HL-60 (cell line): Measurements from ENCODE around the gene CSN1S1.

ENCODE experiments used
- DNase-seq, 2 experiments: peaks; one replicate each; pipeline ENCODE4 v3.0.0-alpha.2; 2010 to 2020; ENCODE audit warnings: low read depth in 1 of 2, low spot score in 1 of 2
- H3K27ac ChIP-seq: fragments of 250-450 bp; sonication (Bioruptor Pico); replicated peaks from 2 replicates; pipeline ENCODE4 v1.5.1; 2020; ENCODE audit warnings: mild to moderate bottlenecking, moderate library complexity
- H3K27me3 ChIP-seq: fragments of 250-450 bp; sonication (Bioruptor Pico); 2 replicates; pipeline ENCODE4 v1.5.1; 2021; ENCODE audit warnings: mild to moderate bottlenecking, moderate library complexity; ENCODE audit not compliant: insufficient read depth, poor library complexity, severe bottlenecking
- H3K4me3 ChIP-seq: replicated peaks from 2 replicates; pipeline ENCODE4 v1.5.1; 2011; ENCODE audit warnings: mild to moderate bottlenecking, control low read depth, low read length; ENCODE audit not compliant: insufficient read depth
- CTCF ChIP-seq: IDR thresholded peaks from one replicate; pipeline ENCODE4 v1.5.1; 2011; ENCODE audit warnings: low read length, control low read depth, inconsistent platforms; ENCODE audit not compliant: insufficient read depth
- GABPA ChIP-seq: IDR thresholded peaks from 2 replicates; pipeline ENCODE4 v1.6.1; 2012; ENCODE audit warnings: low read depth
- POLR2AphosphoS5 ChIP-seq: IDR thresholded peaks from 2 replicates; pipeline ENCODE4 v1.6.1; 2012; ENCODE audit warnings: low read depth
- REST ChIP-seq: IDR thresholded peaks from 2 replicates; pipeline ENCODE4 v1.6.1; 2012; ENCODE audit warnings: low read depth; ENCODE audit not compliant: insufficient replicate concordance
- SPI1 ChIP-seq: IDR thresholded peaks from 2 replicates; pipeline ENCODE4 v1.6.1; 2012; ENCODE audit warnings: low read depth, mild to moderate bottlenecking, borderline replicate concordance

Gene CSN1S1

GRCh38 chr4:69965628-69966027, 34.8 kb downstream of the CSN1S1 start, which contains the start of gene CSN2:
Gene CSN2 (minus strand): TSS chr4:69965728. CDS start chr4:69960995, 4,733 bp downstream.
- H3K27ac ChIP-seq, result no peak within 1 kb of the TSS
- H3K4me3 ChIP-seq, result no peak within 1 kb of the TSS
- TF ChIP-seq REST, result no peak
- TF ChIP-seq GABPA, result no peak
- TF ChIP-seq CTCF, result no peak
- TF ChIP-seq SPI1, result no peak
- no peak for TF ChIP-seq POLR2AphosphoS5
- no peak for DNase-seq
- no peaks in the 10 kb centered on the region for H3K27me3 ChIP-seq

GRCh38 chr4:69970071-69970470, 39.2 kb downstream of the CSN1S1 start:
- no peaks in the 10 kb centered on the region for H3K27me3 ChIP-seq
- no peak for TF ChIP-seq CTCF
- no peak for TF ChIP-seq REST
- no peak for TF ChIP-seq POLR2AphosphoS5
- TF ChIP-seq SPI1, result no peak
- no peak for TF ChIP-seq GABPA
- no peak for DNase-seq
- H3K27ac ChIP-seq, result no peak overlapping the region
- no peak overlapping the region for H3K4me3 ChIP-seq

GRCh38 chr4:69974631-69975030, 43.8 kb downstream of the CSN1S1 start:
- Histone ChIP-seq H3K4me3 (no peak overlapping the region), H3K27me3 (no peaks in the 10 kb centered on the region), H3K27ac (no peak overlapping the region)
- TF ChIP-seq POLR2AphosphoS5, result no peak
- TF ChIP-seq SPI1, result no peak
- no peak for TF ChIP-seq GABPA
- TF ChIP-seq CTCF, result no peak
- no peak for TF ChIP-seq REST
- DNase-seq, result no peak
